Activated CD4-positive, alpha-beta T cell treated with anti-CD3 and anti-CD28 coated beads, Interleukin-2, amount 10 ng/mL, durations not matched to agents 24 days and 14 days (primary cell): ENCODE results near the gene TRAPPC5. TPM values are rescaled to one million over a fixed set of nuclear protein-coding genes. Genes with fewer than 3 reads are reported as not detected.

Experiments used
- DNase-seq: peaks from one replicate; pipeline ENCODE4 v3.0.0; 2022
- H3K27ac Mint-ChIP-seq: one replicate; pipeline ENCODE4 v1.8.0; 2022; ENCODE audit warnings: mild to moderate bottlenecking, mixed read lengths
- H3K27me3 Mint-ChIP-seq: one replicate; pipeline ENCODE4 v1.8.0; 2022; ENCODE audit warnings: mixed read lengths
- H3K36me3 Mint-ChIP-seq: one replicate; pipeline ENCODE4 v1.8.0; 2022; ENCODE audit warnings: low read depth, mild to moderate bottlenecking, mixed read lengths
- H3K4me1 Mint-ChIP-seq: one replicate; pipeline ENCODE4 v1.8.0; 2021; ENCODE audit warnings: mixed read lengths
- H3K4me3 Mint-ChIP-seq: one replicate; pipeline ENCODE4 v1.8.0; 2022; ENCODE audit warnings: mild to moderate bottlenecking, moderate library complexity, mixed read lengths
- H3K9me3 Mint-ChIP-seq: one replicate; pipeline ENCODE4 v1.8.0; 2021; ENCODE audit warnings: mixed read lengths
- intact Hi-C: fragments of 100-400 bp; cut with micrococcal nuclease; formaldehyde crosslinking; loops from one replicate; pipeline ENCODE4 v1.15.1; 2023
- total RNA-seq: library from RNA; stranded (reverse); gene quantifications from 2 replicates; pipeline ENCODE4 v1.2.3, GENCODE V29; 2022

Gene TRAPPC5
- total RNA-seq, 1 donor from 2014 or later, result 84.1 TPM

GRCh38 chr19:7690779-7691258, 10.2 kb downstream of the TRAPPC5 start:
- H3K9me3 Mint-ChIP-seq, result no peaks in the 10 kb centered on the region
- no peak for DNase-seq
- no peaks in the 10 kb centered on the region for H3K36me3 Mint-ChIP-seq
- no peaks in the 10 kb centered on the region for H3K27me3 Mint-ChIP-seq
- H3K4me3 Mint-ChIP-seq, result no peak overlapping the region
- no peak overlapping the region for H3K27ac Mint-ChIP-seq
- intact Hi-C loops, result no loop called here
- no peaks in the 10 kb centered on the region for H3K4me1 Mint-ChIP-seq

GRCh38 chr19:7691497-7691896, 10.9 kb downstream of the TRAPPC5 start:
- Mint-ChIP-seq H3K4me3 (no peak overlapping the region), H3K4me1 (no peaks in the 10 kb centered on the region), H3K27ac (no peak overlapping the region), H3K36me3 (no peaks in the 10 kb centered on the region), H3K9me3 (no peaks in the 10 kb centered on the region), H3K27me3 (peaks cover under 1% of the 10 kb centered on the region)
- no peak for DNase-seq
- intact Hi-C loops, result no loop called here

- H3K27me3 Mint-ChIP-seq, result peaks cover 4% of the 10 kb centered on the region
- intact Hi-C loops, result no loop called here
- H3K27ac Mint-ChIP-seq, result no peak overlapping the region
- no peak overlapping the region for H3K4me3 Mint-ChIP-seq
- no peaks in the 10 kb centered on the region for H3K36me3 Mint-ChIP-seq
- no peak for DNase-seq
- H3K9me3 Mint-ChIP-seq, result no peaks in the 10 kb centered on the region
- H3K4me1 Mint-ChIP-seq, result no peaks in the 10 kb centered on the region
Observed at GRCh38 chr19:7692417-7693088, 11.9 kb downstream of the TRAPPC5 start.

DNA sequence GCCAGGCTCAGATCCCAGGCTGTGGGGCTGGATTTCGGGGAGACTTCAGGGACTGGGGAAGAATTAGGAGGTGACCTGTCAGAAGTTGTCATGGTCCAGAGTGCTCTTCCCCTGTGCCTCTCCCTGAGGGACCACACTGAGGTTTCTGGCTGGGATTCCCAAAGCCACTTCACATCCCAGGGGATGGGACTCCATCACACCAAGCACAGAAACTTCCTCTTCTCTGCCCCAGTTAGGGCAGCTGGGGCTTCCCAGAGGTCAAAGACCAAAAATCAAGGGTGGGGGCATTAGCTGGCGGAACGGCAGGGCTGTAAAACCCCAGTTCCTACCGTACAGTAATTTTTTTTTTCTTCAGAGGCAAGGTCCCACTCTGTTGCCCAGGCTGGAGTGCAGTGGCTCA, 13.9 kb downstream of the TRAPPC5 start:
- no peak for DNase-seq
- H3K27me3 Mint-ChIP-seq, result peaks cover 15% of the 10 kb centered on the region
- H3K9me3 Mint-ChIP-seq, result no peaks in the 10 kb centered on the region
- no peak overlapping the region for H3K4me3 Mint-ChIP-seq
- H3K27ac Mint-ChIP-seq, result no peak overlapping the region
- H3K36me3 Mint-ChIP-seq, result no peaks in the 10 kb centered on the region
- intact Hi-C loops, result no loop called here
- peaks cover 3% of the 10 kb centered on the region for H3K4me1 Mint-ChIP-seq

DNA sequence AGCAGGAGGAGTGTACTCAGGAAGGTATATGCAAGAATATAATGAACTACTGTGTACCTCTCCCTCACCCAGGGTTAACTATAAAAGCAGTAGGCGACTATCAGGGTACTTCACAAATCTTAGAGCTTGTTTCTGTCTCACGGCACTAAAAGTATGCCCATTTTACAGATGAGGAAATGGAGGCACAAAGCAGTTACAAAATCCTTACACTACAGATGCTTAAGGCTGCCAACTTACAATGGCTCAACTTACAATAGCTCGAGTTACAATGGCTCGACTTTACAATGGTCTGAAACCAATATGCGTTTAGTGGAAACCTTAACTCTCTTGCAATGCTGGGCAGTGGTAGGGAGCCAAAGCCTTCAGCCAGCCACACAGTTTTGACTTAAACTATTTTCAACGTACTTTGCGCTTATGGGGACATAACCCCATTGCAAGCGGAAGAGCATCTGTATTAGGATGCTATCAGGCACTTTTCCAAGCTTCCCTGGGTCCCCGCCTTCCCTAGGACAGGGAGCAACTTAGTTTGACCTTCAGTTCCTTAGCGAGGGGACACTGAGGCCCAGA, 17.2 kb downstream of the TRAPPC5 start:
- Mint-ChIP-seq H3K9me3 (no peaks in the 10 kb centered on the region), H3K27me3 (peaks cover 21% of the 10 kb centered on the region), H3K4me3 (no peak overlapping the region), H3K27ac (no peak overlapping the region), H3K36me3 (no peaks in the 10 kb centered on the region), H3K4me1 (peaks cover 5% of the 10 kb centered on the region)
- DNase-seq, result no peak
- intact Hi-C loops, result no loop called here

GRCh38 chr19:7698583-7698982, 17.9 kb downstream of the TRAPPC5 start:
- intact Hi-C loops, result no loop called here
- H3K4me1 Mint-ChIP-seq, result peaks cover 5% of the 10 kb centered on the region
- no peaks in the 10 kb centered on the region for H3K9me3 Mint-ChIP-seq
- H3K27ac Mint-ChIP-seq, result no peak overlapping the region
- no peaks in the 10 kb centered on the region for H3K36me3 Mint-ChIP-seq
- H3K27me3 Mint-ChIP-seq, result peaks cover 24% of the 10 kb centered on the region
- DNase-seq, result no peak
- no peak overlapping the region for H3K4me3 Mint-ChIP-seq

DNA sequence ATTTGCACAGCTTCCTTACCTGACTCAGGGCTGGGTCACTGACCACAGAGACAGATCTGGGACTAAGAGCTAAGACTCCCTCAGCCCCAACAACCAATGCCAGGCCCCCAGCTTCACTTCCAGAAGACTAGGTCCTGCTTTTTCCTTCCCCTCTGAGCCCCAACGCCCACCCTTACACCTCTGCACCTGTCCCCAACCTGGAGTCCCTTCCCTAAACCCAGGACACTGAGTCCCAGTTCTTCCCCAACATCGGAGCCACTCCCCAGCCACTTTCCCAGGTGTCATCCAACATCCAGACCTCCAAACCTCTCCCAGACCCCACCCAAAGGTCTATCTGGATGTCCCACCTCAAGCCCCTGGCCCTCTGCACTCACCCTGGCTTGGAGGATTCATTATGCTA, 18.4 kb downstream of the TRAPPC5 start:
- Mint-ChIP-seq H3K27me3 (peaks cover 27% of the 10 kb centered on the region), H3K4me1 (peaks cover 5% of the 10 kb centered on the region), H3K9me3 (no peaks in the 10 kb centered on the region), H3K36me3 (no peaks in the 10 kb centered on the region), H3K27ac (no peak overlapping the region), H3K4me3 (no peak overlapping the region)
- intact Hi-C loops, result no loop called here
- no peak for DNase-seq

- no peaks in the 10 kb centered on the region for H3K36me3 Mint-ChIP-seq
- intact Hi-C loops, result no loop called here
- H3K4me1 Mint-ChIP-seq, result peaks cover 5% of the 10 kb centered on the region
- peaks cover 29% of the 10 kb centered on the region for H3K27me3 Mint-ChIP-seq
- no peaks in the 10 kb centered on the region for H3K9me3 Mint-ChIP-seq
- no peak overlapping the region for H3K4me3 Mint-ChIP-seq
- H3K27ac Mint-ChIP-seq, result no peak overlapping the region
- no peak for DNase-seq
Observed at GRCh38 chr19:7699417-7700401, 19.1 kb downstream of the TRAPPC5 start.

GRCh38 chr19:7701049-7701653, 20.5 kb downstream of the TRAPPC5 start:
- intact Hi-C loops, result no loop called here
- Mint-ChIP-seq H3K4me3 (no peak overlapping the region), H3K4me1 (peaks cover 13% of the 10 kb centered on the region), H3K9me3 (no peaks in the 10 kb centered on the region), H3K27me3 (peaks cover 31% of the 10 kb centered on the region), H3K36me3 (no peaks in the 10 kb centered on the region), H3K27ac (no peak overlapping the region)
- DNase-seq, result no peak

- Mint-ChIP-seq H3K27me3 (peaks cover 32% of the 10 kb centered on the region), H3K9me3 (no peaks in the 10 kb centered on the region), H3K27ac (no peak within 1 kb of the TSS), H3K4me3 (no peak within 1 kb of the TSS), H3K4me1 (peaks cover 20% of the 10 kb centered on the region), H3K36me3 (no peaks in the 10 kb centered on the region)
- DNase-seq, result no peak
- intact Hi-C loops, result no loop called here
Observed at GRCh38 chr19:7701654-7702457, 21.2 kb downstream of the TRAPPC5 start, which contains the start of gene FCER2. Gene FCER2 (minus strand): TSS chr19:7702131. CDS start chr19:7699760, 2,371 bp downstream.

GRCh38 chr19:7703332-7703731, 22.7 kb downstream of the TRAPPC5 start:
- no peaks in the 10 kb centered on the region for H3K36me3 Mint-ChIP-seq
- DNase-seq, result no peak
- peaks cover 29% of the 10 kb centered on the region for H3K27me3 Mint-ChIP-seq
- intact Hi-C loops, result no loop called here
- no peak overlapping the region for H3K27ac Mint-ChIP-seq
- H3K4me1 Mint-ChIP-seq, result peaks cover 25% of the 10 kb centered on the region
- no peaks in the 10 kb centered on the region for H3K9me3 Mint-ChIP-seq
- no peak overlapping the region for H3K4me3 Mint-ChIP-seq

DNA sequence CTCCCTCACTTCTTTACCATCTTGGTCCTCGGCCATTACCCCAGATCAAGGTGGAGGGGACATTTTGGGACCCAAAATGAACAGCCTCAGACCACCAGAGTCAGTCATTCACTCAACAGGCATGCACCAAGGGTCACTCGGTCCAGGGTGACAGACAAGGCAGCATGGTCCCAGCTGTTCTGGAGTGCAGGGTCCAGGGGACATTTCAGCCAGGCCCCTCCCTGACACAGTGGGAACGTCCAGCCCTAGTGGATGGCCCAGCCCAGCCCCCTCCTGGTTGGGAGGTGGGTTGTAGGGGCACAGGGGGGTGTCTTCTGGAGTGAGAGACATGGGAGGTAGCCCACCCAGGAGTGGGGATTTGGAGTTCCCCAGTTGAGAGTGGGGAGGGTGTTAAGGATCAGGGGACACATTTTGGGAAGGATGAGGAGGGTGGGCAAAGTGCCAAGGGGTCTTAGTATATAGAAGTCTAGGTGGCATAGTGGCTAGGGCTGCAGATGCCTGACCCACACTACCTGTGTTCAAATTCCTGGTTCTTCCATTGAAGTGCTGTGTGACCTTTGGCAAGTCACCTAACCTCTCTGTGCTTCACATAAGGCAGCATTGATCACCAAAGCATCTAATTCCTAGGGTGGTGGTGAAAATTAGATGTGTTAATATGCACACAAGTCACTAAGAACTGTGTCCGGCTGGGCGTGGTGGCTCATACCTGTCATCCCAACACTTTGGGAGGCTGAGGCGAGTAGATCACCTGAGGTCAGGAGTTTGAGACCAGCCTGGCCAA, 23.8 kb downstream of the TRAPPC5 start:
- Mint-ChIP-seq H3K27me3 (peaks cover 20% of the 10 kb centered on the region), H3K27ac (no peak overlapping the region), H3K4me1 (peaks cover 22% of the 10 kb centered on the region), H3K9me3 (no peaks in the 10 kb centered on the region), H3K4me3 (no peak overlapping the region), H3K36me3 (no peaks in the 10 kb centered on the region)
- intact Hi-C loops, result loop anchor here (2.0 kb wide), 1 partner anchor 24 kb away; the partner anchor contains the start of gene TRAPPC5
- DNase-seq, result no peak
